WTC11 (cell line): ENCODE results near the gene OR8B2.

Source experiments
- AFF4 ChIP-seq: sonication (generic); formaldehyde crosslinking; IDR thresholded peaks from 2 replicates; pipeline ENCODE4 v1.8.1; 2023; ENCODE audit warnings: mild to moderate bottlenecking, missing genetic modification reagents, borderline replicate concordance
- CBFB ChIP-seq: sonication (generic); formaldehyde crosslinking; IDR thresholded peaks from 2 replicates; pipeline ENCODE4 v1.8.1; 2022; ENCODE audit warnings: mild to moderate bottlenecking, low read depth, missing genetic modification reagents
- CREB1 ChIP-seq: sonication (generic); formaldehyde crosslinking; IDR thresholded peaks from 2 replicates; pipeline ENCODE4 v1.8.0; 2023; ENCODE audit warnings: mild to moderate bottlenecking, missing genetic modification reagents
- CTCF ChIP-seq: fragments of 200-600 bp; IDR thresholded peaks from 2 replicates; pipeline ENCODE4 v1.8.0; 2022; ENCODE audit warnings: antibody characterized with exemption
- FOXJ3 ChIP-seq: sonication (generic); formaldehyde crosslinking; IDR thresholded peaks from 2 replicates; pipeline ENCODE4 v1.9.0; 2021; ENCODE audit warnings: missing genetic modification reagents, mild to moderate bottlenecking, borderline replicate concordance
- IRF2 ChIP-seq: sonication (generic); formaldehyde crosslinking; IDR thresholded peaks from 2 replicates; pipeline ENCODE4 v1.8.0; 2022; ENCODE audit warnings: low read depth, missing genetic modification reagents, borderline replicate concordance
- NFYB ChIP-seq: sonication (generic); formaldehyde crosslinking; conservative IDR thresholded peaks from 2 replicates; pipeline ENCODE4 v1.8.0; 2022; ENCODE audit warnings: low read depth, missing genetic modification reagents
- NR2C2 ChIP-seq: sonication (generic); formaldehyde crosslinking; IDR thresholded peaks from 2 replicates; pipeline ENCODE4 v1.8.0; 2022; ENCODE audit warnings: mild to moderate bottlenecking, missing genetic modification reagents
- SOX15 ChIP-seq: fragments of 250-450 bp; sonication (Bioruptor Pico); IDR thresholded peaks from 2 replicates; pipeline ENCODE4 v1.9.0; 2021; ENCODE audit warnings: mild to moderate bottlenecking
- USF2 ChIP-seq: sonication (generic); formaldehyde crosslinking; IDR thresholded peaks from 2 replicates; pipeline ENCODE4 v1.8.1; 2023; ENCODE audit warnings: mild to moderate bottlenecking, missing genetic modification reagents, moderate library complexity
- ZNF121 ChIP-seq: sonication (generic); formaldehyde crosslinking; IDR thresholded peaks from 2 replicates; pipeline ENCODE4 v1.8.0; 2023; ENCODE audit warnings: missing genetic modification reagents
- ZNF138 ChIP-seq: sonication (generic); formaldehyde crosslinking; conservative IDR thresholded peaks from 2 replicates; pipeline ENCODE4 v1.8.1; 2022; ENCODE audit warnings: mild to moderate bottlenecking, moderate library complexity, missing genetic modification reagents
- ZNF532 ChIP-seq: fragments of 250-450 bp; sonication (Bioruptor Pico); IDR thresholded peaks from 2 replicates; pipeline ENCODE4 v1.9.0; 2021; ENCODE audit warnings: mild to moderate bottlenecking, borderline replicate concordance

GRCh38 chr11:124398924-124399323 lies 14.6 kb upstream of the OR8B2 start, which contains the start of gene OR8B3:
- TF ChIP-seq ZNF138 (no peak), CBFB (CRISPR knock-in tag) (no peak), CTCF (no peak), NFYB (CRISPR knock-in tag) (no peak), IRF2 (no peak), CREB1 (no peak), USF2 (no peak), AFF4 (CRISPR knock-in tag) (no peak), NR2C2 (CRISPR knock-in tag) (no peak), FOXJ3 (CRISPR knock-in tag) (no peak), ZNF532 (no peak), ZNF121 (no peak), SOX15 (no peak)
